Caco-2 (cell line): ENCODE measurements around the gene ZNF765. TPM values are rescaled to one million over a fixed set of nuclear protein-coding genes. Genes with fewer than 3 reads are reported as not detected.
"Not testable (repeated sequence)": the region's sequence is repeated elsewhere in the genome, so short reads cannot be mapped to it uniquely, and the experiment has no call there.

Experiments used
- BruUV-seq: library from RNA; stranded (reverse); fragments of 400-500 nt; replicated peaks from 2 replicates; lab custom pipeline; 2021; lab: Mats Ljungman, UMichigan
- CTCF ChIA-PET: fragments of 300-600 bp; sonication (Branson Sonifier 250); formaldehyde crosslinking; loops from one replicate; lab custom pipeline; 2022; ENCODE audit warnings: antibody characterized with exemption; lab: Charles Lee
- POLR2A ChIA-PET: fragments of 300-600 bp; sonication (Branson Sonifier 250); formaldehyde crosslinking; loops from one replicate; lab custom pipeline; 2022; ENCODE audit warnings: antibody characterized with exemption; lab: Charles Lee
- DNase-seq, 2 experiments: peaks; one replicate each; pipeline versions ENCODE4 v3.0.0 to v3.0.0-alpha.2; 2020 to 2022
- H3K27me3 ChIP-seq: replicated peaks from 2 replicates; pipeline ENCODE4 v1.6.0; 2011; ENCODE audit warnings: low read length; ENCODE audit not compliant: control insufficient read depth, insufficient read depth
- H3K36me3 ChIP-seq: 2 replicates; pipeline ENCODE4 v1.5.1; 2011; ENCODE audit warnings: low read length; ENCODE audit not compliant: control insufficient read depth, insufficient read depth
- H3K4me1 ChIP-seq: fragments of 250-450 bp; sonication (Bioruptor Pico); 2 replicates; pipeline ENCODE4 v1.5.1; 2020; ENCODE audit warnings: mild to moderate bottlenecking
- H3K4me3 ChIP-seq: 2 replicates; pipeline ENCODE4 v1.5.1; 2011; ENCODE audit warnings: low read depth, mild to moderate bottlenecking, control low read depth, low read length
- H3K9me3 ChIP-seq: fragments of 250-450 bp; sonication (Bioruptor Pico); 2 replicates; pipeline ENCODE4 v1.5.1; 2020; ENCODE audit warnings: mild to moderate bottlenecking, moderate library complexity
- H3K27ac Mint-ChIP-seq: one replicate; pipeline ENCODE4 v1.8.0; 2022; ENCODE audit warnings: mixed read lengths; ENCODE audit not compliant: unreplicated experiment
- H3K27me3 Mint-ChIP-seq: one replicate; pipeline ENCODE4 v1.8.0; 2022; ENCODE audit warnings: mixed read lengths; ENCODE audit not compliant: insufficient read depth, unreplicated experiment
- H3K36me3 Mint-ChIP-seq: one replicate; pipeline ENCODE4 v1.8.0; 2022; ENCODE audit warnings: mild to moderate bottlenecking, mixed read lengths; ENCODE audit not compliant: insufficient read depth, unreplicated experiment
- H3K4me1 Mint-ChIP-seq: one replicate; pipeline ENCODE4 v1.8.0; 2022; ENCODE audit warnings: low read depth, mixed read lengths; ENCODE audit not compliant: unreplicated experiment
- H3K4me3 Mint-ChIP-seq: one replicate; pipeline ENCODE4 v1.8.0; 2022; ENCODE audit warnings: mild to moderate bottlenecking, moderate library complexity, mixed read lengths; ENCODE audit not compliant: unreplicated experiment
- H3K9me3 Mint-ChIP-seq: one replicate; pipeline ENCODE4 v1.8.0; 2022; ENCODE audit warnings: mixed read lengths; ENCODE audit not compliant: unreplicated experiment
- CTCF ChIP-seq, 2 experiments: fragments of 200-600 bp in 1 of 2; IDR thresholded peaks; 1 replicate in 1 of 2; 2 replicates in 1 of 2; pipeline versions ENCODE4 v1.5.1 to v1.8.0; 2011 to 2022; ENCODE audit warnings: antibody characterized with exemption in 1 of 2, control low read depth in 1 of 2, inconsistent platforms in 1 of 2, low read depth in 1 of 2, low read length in 1 of 2, mild to moderate bottlenecking in 1 of 2, moderate library complexity in 1 of 2; ENCODE audit not compliant: insufficient read depth in 1 of 2, severe bottlenecking in 1 of 2, unreplicated experiment in 1 of 2
- intact Hi-C: fragments of 100-400 bp; cut with micrococcal nuclease; formaldehyde crosslinking; loops from one replicate; pipeline ENCODE4 v1.10.0; 2022; ENCODE audit not compliant: unreplicated experiment
- total RNA-seq: library from RNA; stranded (reverse); gene quantifications from 2 replicates; pipeline ENCODE4 v1.2.3, GENCODE V29; 2022

ZNF765 gene
- total RNA-seq, 1 experiment from 2014 or later = 13.1 TPM

GRCh38 chr19:53471916-53472315, 77.0 kb downstream of the ZNF765 start:
- no peaks in the 10 kb centered on the region for H3K9me3 ChIP-seq
- H3K27me3 Mint-ChIP-seq = no peaks in the 10 kb centered on the region
- H3K4me1 ChIP-seq = no peaks in the 10 kb centered on the region
- peaks cover 19% of the 10 kb centered on the region for H3K36me3 Mint-ChIP-seq
- ChIA-PET CTCF (no interaction called here), POLR2A (interaction anchor here (0.6 kb wide), 1 partner anchor 9 kb away, joined by 3 read pairs; no protein-coding TSS in a partner anchor)
- H3K4me1 Mint-ChIP-seq = peaks cover 19% of the 10 kb centered on the region
- H3K9me3 Mint-ChIP-seq = peaks cover 13% of the 10 kb centered on the region
- BruUV-seq = no TSS peak
- no peak for TF ChIP-seq CTCF (IDR thresholded peaks at IDR 0.05; ENCODE audit: insufficient read depth in 1 of 2, low read depth in 1 of 2, low read length in 1 of 2, severe bottlenecking in 1 of 2, unreplicated experiment in 1 of 2)
- H3K4me3 ChIP-seq = no peak overlapping the region
- DNase-seq = no peak
- intact Hi-C loops = no loop called here
- H3K36me3 ChIP-seq = no peaks in the 10 kb centered on the region; the same call in 1 of the 2 replicates
- H3K4me3 Mint-ChIP-seq = no peak overlapping the region
- H3K27ac Mint-ChIP-seq = no peak overlapping the region
- H3K27me3 ChIP-seq = no peaks in the 10 kb centered on the region

- ChIA-PET POLR2A (interaction anchor here (0.7 kb wide), 1 partner anchor 80 kb away, joined by 3 read pairs; the partner anchor contains the start of gene ZNF765), CTCF (interaction anchor here (0.5 kb wide), 1 partner anchor 616 kb away, joined by 3 read pairs; no protein-coding TSS in a partner anchor)
- H3K4me3 Mint-ChIP-seq, DNase-seq, BruUV-seq, intact Hi-C loops, H3K27me3 Mint-ChIP-seq, H3K4me3 ChIP-seq, H3K27ac Mint-ChIP-seq, H3K4me1 ChIP-seq, H3K27me3 ChIP-seq, H3K9me3 ChIP-seq, H3K4me1 Mint-ChIP-seq, H3K36me3 ChIP-seq: not testable (repeated sequence)
- Mint-ChIP-seq H3K9me3 (peaks cover 14% of the 10 kb centered on the region), H3K36me3 (peaks cover 38% of the 10 kb centered on the region)
Observed at GRCh38 chr19:53474832-53475231, 79.9 kb downstream of the ZNF765 start.

GRCh38 chr19:53475470-53475869, 80.5 kb downstream of the ZNF765 start:
- H3K4me3 ChIP-seq, BruUV-seq, H3K4me1 Mint-ChIP-seq, H3K27me3 ChIP-seq, intact Hi-C loops, H3K4me1 ChIP-seq, POLR2A ChIA-PET, DNase-seq, H3K9me3 ChIP-seq, H3K36me3 ChIP-seq, CTCF ChIA-PET, H3K4me3 Mint-ChIP-seq, H3K27ac Mint-ChIP-seq, H3K27me3 Mint-ChIP-seq: not testable (repeated sequence)
- Mint-ChIP-seq H3K36me3 (peaks cover 45% of the 10 kb centered on the region), H3K9me3 (peaks cover 17% of the 10 kb centered on the region)

Other genes starting within 250 kb of the ZNF765 start
- gene ZNF347, start 236.1 kb upstream of the ZNF765 start, total RNA-seq = 1.3 and 2.2 TPM in 2 replicates
- gene ZNF665, start 201.8 kb upstream of the ZNF765 start, total RNA-seq = 0.39 and 0.73 TPM in 2 replicates
- not detected in 2 replicates for gene ZNF677, start 140.3 kb upstream of the ZNF765 start, total RNA-seq
- gene VN1R2, start 136.9 kb upstream of the ZNF765 start, total RNA-seq = not detected in 2 replicates
- gene VN1R4, start 127.4 kb upstream of the ZNF765 start, total RNA-seq = not detected in 2 replicates
- gene ZNF845, start 61.4 kb upstream of the ZNF765 start, total RNA-seq = 8.0 and 8.9 TPM in 2 replicates
- gene ZNF525, start 29.4 kb upstream of the ZNF765 start, total RNA-seq = 12.7 and 15.0 TPM in 2 replicates
- gene ZNF761, start 36.8 kb downstream of the ZNF765 start, total RNA-seq = 19.3 and 20.0 TPM in 2 replicates
- 7.4 and 7.9 TPM in 2 replicates for gene ZNF813, start 72.6 kb downstream of the ZNF765 start, total RNA-seq
- gene ZNF331, start 143.0 kb downstream of the ZNF765 start, total RNA-seq = 42.2 and 42.6 TPM in 2 replicates
- not detected in 2 replicates for gene DPRX, start 236.8 kb downstream of the ZNF765 start, total RNA-seq